Globus pallidus (tissue), 1 donor: ENCODE data around the gene CD300E.
A peak's percentile ranks its signal among the peaks of the same experiment; 100 is the strongest.
"Not testable (repeated sequence)": the region's sequence is repeated elsewhere in the genome, so short reads cannot be mapped to it uniquely, and the experiment has no call there.

Source experiments
- DNase-seq: peaks from one replicate; pipeline ENCODE4 v3.0.0-alpha.2; 2015; ENCODE audit warnings: low spot score

The CD300E gene

GRCh38 chr17:74598346-74599022 lies 25.1 kb downstream of the CD300E start:
- no peak for DNase-seq

- no peak for DNase-seq
Measured at GRCh38 chr17:74597069-74597790, 26.3 kb downstream of the CD300E start.

DNA sequence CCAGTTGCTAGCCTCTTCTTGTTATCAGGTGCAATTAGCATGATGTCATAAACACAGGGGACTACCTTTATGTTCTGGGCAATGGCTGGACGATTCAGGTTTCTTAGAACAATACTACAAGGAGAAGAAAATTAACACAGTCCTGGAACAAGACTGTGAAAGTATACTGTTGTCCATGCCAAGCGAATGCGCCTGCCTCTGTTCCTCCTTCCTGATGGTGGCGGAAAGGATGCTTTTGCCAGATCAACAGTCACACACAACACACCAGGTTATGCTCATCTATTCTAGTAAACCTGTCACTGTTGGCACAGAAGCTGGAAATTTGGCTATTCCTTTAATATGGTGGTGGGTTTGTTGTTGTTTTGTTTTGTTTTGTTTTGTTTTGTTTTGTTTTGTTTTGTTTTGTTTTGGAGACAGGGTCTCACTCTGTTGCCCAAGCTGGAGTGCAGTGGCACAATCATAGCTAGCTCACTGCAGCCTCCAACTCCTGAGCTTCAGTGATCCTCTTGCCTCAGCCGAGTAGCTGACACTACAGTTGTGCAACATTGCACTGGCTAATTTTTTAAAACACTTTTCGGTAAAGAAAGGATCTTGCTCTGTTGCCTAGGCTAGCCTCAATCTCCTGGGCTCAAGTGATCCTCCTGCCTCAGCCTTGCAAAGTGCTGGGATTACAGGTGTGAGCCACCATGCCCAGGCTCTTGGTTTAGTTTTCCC lies 28.3 kb downstream of the CD300E start:
- DNase-seq: no peak

- no peak for DNase-seq
Measured at GRCh38 chr17:74592087-74592990, 31.2 kb downstream of the CD300E start, which contains the start of gene CD300LD. TSS of gene CD300LD (minus strand) at chr17:74592283. CDS start at chr17:74592202, 81 bp downstream.

DNA sequence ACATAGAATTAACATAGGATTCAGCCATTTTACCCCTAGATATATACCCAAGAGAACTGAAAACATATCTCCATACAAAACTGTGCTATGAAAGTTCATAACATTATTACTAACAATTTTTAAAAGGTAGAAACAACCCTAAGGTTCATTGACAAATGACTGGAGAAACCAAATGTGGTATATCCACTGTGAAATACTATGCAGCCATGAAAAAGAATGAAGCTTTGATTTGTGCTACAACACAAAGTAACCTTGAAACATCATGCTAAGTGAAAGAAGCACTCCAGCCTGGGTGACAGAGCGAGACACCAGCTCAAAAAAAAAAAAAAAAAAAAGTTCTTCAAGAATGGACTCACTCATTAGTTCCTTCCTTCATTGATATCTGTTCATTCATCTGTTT lies 32.0 kb downstream of the CD300E start:
- no peak for DNase-seq

DNA sequence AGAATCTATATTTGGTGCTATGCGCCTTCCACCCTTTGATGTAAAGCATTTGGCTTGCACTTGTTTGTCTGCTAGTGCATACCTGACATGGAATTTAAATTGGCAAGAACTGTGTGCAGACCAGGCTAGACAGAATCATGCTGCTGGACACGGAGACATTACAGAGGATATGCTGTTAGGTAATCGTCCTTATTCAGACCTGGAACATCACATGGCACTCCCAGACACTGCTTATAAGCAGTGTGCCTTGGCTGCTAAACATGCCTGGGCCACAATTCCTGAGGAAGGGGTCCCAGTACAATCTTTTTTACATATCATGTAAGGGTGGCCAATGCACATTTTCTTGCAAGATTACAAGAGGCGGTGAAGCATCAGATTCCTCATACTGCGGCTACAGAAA lies 37.8 kb downstream of the CD300E start:
- DNase-seq: no peak

DNA sequence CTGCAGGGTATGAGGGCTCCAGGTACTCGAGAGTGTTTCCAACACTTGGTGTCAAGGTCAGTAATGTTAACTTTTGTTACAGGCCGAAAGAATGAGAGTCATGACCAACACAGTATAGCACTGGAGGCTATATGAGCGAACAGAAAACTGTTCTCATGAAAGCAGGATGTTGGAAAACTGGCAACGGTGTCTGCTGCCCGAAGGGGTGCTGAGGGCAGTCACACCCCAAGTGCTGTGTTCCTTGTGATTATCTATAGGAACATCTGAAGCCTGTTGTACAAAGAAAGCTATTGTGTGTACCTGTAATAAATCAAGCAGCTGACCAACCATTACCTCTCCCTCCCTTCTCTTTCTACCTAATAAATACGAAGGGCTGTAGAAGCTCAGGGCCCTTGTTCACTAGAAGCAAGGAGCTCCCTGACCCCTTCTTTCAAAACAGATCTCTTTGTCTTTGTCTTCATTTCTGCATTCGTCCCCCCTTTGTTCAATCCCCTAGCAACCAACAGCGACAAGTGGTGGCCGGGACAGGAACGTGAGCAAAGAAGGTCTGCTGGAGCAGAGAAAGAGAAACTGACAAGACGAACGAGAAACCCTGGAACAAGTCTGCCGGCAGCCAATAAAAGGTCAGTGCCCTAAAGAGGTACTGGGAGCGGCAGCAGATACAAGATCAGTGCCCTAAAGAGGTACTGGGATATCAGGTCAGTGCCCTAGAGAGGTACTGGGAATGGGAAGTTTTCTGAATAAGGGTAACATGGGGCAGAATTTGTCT lies 39.1 kb downstream of the CD300E start:
- no peak for DNase-seq

DNA sequence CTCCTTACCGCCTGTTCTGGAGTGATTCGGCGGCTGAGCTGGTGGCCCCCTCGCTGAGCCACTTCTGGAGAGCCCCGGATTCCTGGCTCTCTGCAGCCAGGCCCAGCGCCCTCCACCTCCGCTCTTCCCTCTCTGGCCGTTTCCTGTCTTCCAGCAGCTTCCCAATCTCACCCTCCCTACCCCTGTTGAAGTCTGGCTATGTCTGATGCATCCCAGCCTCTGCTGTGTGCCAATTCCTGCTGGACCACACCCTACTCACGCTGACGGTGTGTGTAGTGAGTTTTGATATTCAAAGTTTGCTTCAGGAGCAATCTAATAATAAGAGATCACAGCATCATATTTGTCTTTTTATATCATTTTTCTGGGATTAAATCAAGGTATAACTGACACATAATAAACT lies 40.9 kb downstream of the CD300E start:
- DNase-seq: no peak

- DNase-seq: no peak
Measured at GRCh38 chr17:74579900-74580299, 43.6 kb downstream of the CD300E start.

- DNase-seq: no peak
Measured at GRCh38 chr17:74578979-74579378, 44.6 kb downstream of the CD300E start.

DNA sequence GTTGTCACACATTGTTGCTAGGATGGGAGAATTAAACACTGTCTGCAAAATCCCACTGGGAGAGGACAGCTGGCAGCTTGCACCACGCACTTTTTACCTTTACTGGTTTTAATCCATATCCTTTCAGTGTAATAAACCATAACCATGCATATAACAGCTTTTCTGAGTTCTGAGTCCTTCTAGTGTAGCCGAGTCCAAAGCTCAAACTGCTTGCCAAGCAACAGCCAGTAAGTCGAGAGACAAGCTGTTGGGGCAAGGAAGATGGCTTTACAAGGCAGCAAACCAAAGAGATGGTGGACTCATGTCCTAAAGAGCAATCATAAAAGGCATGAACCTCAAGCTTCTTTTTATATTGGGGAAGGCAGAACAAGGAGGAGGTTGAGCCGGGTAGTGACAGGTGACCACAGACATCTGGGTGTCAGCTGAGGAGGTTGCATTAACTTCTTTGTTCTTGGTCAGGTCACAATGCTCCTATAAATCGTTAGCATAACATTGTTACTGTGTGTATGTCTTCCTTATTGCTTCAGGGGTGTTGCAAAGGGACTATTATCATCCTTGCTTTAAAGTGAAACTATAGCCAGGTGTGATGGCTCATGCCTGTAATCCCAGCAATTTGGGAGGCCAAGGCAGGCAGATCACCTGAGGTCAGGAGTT lies 48.9 kb downstream of the CD300E start:
- no peak for DNase-seq

DNA sequence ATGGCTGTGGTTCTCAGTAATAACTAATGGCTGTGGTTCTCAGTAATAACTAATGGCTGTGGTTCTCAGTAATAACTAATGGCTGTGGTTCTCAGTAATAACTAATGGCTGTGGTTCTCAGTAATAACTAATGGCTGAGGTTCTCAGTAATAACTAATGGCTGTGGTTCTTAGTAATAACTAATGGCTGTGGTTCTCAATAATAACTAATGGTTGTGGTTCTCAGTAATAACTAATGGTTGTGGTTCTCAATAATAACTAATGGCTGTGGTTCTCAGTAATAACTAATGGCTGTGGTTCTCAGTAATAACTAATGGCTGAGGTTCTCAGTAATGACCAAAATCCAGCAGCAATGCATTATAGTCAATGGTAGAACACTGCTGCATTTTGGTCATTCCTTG lies 49.9 kb downstream of the CD300E start:
- not testable (repeated sequence) for DNase-seq

- DNase-seq: no peak
Measured at GRCh38 chr17:74573169-74573568, 50.4 kb downstream of the CD300E start.

DNA sequence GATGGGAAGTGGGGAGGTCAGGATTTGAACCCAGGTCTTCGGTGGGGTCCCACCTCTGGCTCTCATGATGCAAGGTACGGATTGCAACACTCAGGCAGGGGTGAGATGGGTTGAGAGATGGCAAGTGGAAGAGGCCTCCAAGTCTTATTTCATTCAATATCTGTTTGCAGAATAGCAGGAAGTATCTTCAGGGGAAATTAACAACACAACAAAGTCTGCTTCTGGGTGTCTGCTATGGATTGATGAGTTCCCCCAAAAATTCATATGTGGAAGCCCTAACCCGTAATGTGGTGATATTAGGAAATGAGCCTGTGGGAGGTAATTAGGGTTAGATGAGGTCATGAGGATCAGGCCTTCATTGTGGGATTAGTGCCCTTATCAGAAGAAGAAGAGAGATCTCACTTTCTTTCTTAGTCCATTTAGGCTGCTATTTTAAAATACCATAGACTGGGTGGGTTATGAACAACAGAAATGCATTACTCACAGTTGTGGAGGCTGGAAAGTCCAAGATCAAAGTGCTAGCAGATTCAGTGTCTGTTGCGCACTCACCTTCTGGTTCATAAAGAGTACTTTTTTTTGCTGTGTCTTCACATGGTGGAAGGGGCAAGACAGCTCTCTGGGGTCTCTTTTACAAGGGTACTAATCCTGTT lies 51.8 kb downstream of the CD300E start:
- no peak for DNase-seq

GRCh38 chr17:74569020-74570003 lies 54.2 kb downstream of the CD300E start:
- peak; percentile 5 for DNase-seq

GRCh38 chr17:74568106-74568873 lies 55.2 kb downstream of the CD300E start:
- no peak for DNase-seq

DNA sequence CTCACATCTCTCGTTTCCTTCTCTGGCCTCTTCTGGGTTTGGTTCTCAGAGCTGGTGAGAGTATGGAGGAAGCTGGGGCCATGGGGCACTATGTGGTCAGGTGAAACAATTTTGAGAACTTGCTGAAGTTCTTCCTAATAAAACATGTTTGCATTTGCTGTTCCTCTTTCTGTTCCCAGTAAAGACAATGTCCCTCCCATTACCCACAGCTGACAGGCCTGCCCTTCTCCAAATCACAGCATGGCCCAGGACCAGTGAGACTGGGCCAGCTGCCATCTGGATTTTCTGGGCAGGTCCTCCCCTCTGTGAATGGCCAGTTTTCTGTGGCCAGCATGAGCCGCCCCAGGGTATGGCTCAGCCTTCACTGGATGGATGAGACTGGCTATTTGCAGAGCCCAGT lies 56.1 kb downstream of the CD300E start, which contains the start of gene CD300H:
Gene CD300H, minus strand, starts transcription at position 113 of the 400 bp plus-strand sequence.
- peak; percentile 41 for DNase-seq
